GM23248 (cell line): Measurements from ENCODE around the gene RSKR.

ENCODE experiments used
- EZH2 ChIP-seq: fragments of 200-600 bp; sonication (generic); IDR thresholded peaks from 2 replicates; pipeline ENCODE4 v1.6.1; 2018; ENCODE audit warnings: antibody characterized with exemption, mild to moderate bottlenecking; ENCODE audit not compliant: insufficient read depth, poor library complexity, severe bottlenecking
- EZH2phosphoT487 ChIP-seq: fragments of 200-600 bp; sonication (generic); IDR thresholded peaks from 2 replicates; pipeline ENCODE4 v1.6.1; 2018; ENCODE audit warnings: antibody characterized with exemption, moderate library complexity, mild to moderate bottlenecking, low read depth; ENCODE audit not compliant: insufficient read depth

- TF ChIP-seq EZH2phosphoT487 (no peak), EZH2 (no peak)
Measured at GRCh38 chr17:28574526-28574925, 39.5 kb downstream of the RSKR start.
